H1 (cell line): Measurements from ENCODE around the gene RTEL1. TPM values are rescaled to one million over a fixed set of nuclear protein-coding genes. Genes with fewer than 3 reads are reported as not detected.

Experiments
- CTCF ChIP-seq, 3 experiments: IDR thresholded peaks; 1 replicate in 2 of 3; 2 replicates in 1 of 3; pipeline versions ENCODE4 v1.5.1 to v1.6.1; 2011; ENCODE audit warnings: low read length in 3 of 3, mild to moderate bottlenecking in 3 of 3, inconsistent platforms in 2 of 3, low read depth in 1 of 3, moderate library complexity in 1 of 3; ENCODE audit not compliant: insufficient read depth in 1 of 3; ENCODE audit errors: control extremely low read depth in 1 of 3
- polyA plus RNA-seq, 7 experiments: library from polyadenylated mRNA; depleted of rRNA in 3 of 7; stranded (reverse) in 5 of 7; unstranded in 2 of 7; fragments of >200 nt in 5 of 7; fragments of 200-250 nt in 2 of 7; gene quantifications; 1 replicate in 5 of 7; 2 replicates in 1 of 7; 4 replicates in 1 of 7; pipeline versions ENCODE4 v1.2.1 to v1.2.3, GENCODE V29; 2011 to 2013; ENCODE audit warnings: missing spikeins in 2 of 7, mixed read lengths in 2 of 7
- total RNA-seq: library from RNA; stranded (reverse); fragmentation: NEBNext Ultra II Directional; extraction: Animal tissue kit (Norgen Biotek cat#: 25700); gene quantifications from 2 replicates; pipeline ENCODE4 v1.2.1, GENCODE V29; 2021

The RTEL1 gene
- total and polyA plus RNA-seq, 2 of the 8 experiments (the other 6 are each of a cell fraction or from before 2014, with no cell fraction given): 16.2 to 37.1 TPM

- no peak for TF ChIP-seq CTCF (IDR thresholded peaks at IDR 0.05; ENCODE audit: control extremely low read depth in 1 of 3, insufficient read depth in 1 of 3, low read depth in 1 of 3, low read length in 3 of 3)
Measured at GRCh38 chr20:63679799-63680305, 21.7 kb downstream of the RTEL1 start (continued).
